ENCODE results near the gene RUSC2. TPM values are rescaled to one million over a fixed set of nuclear protein-coding genes. Genes with fewer than 3 reads are reported as not detected.

RUSC2 gene
- polyA plus RNA-seq, 1 donor from 2014 or later = 46.4 TPM

DNA sequence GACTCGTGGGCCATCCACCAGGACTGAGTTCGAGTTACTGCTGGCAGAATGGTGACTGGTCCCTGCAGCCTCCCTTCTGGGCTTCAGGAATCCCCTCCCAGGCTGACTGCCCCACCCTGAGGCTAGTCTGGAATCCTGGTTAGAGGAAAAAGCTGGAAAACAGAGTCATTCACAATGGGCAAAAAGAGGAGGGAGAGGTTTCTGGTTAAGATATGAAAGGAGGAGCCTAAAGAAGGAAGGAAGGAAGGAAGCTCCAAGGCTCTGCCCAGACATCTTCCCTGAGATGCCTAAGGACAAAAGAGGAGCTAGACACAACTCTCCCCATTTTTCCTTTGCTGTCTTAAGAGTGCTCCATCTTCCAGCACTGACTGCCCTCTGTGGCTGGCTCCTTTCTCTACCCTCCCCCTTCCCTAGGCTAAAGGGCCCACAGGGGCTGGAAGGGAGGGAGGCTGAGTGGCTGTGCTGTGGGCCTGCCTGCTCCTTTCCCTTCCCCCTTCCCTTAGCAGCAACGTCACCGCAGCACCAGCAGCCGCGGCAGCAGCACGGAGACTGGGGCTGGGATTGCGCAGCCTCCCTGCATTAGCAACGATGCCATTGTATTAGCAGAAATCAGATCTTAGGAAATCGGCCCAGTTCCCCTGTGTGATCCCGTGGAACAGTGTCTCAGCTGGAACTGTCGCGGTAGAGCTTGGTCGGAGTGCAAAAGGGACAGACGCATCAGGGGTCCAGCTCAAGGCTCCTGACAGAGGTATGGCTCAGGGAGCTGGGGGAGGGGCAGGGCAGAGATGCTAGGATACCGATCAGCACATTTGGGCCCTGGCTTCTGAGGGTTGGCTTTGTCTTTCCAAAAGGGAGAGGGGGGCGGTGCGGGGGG lies 48.7 kb downstream of the RUSC2 start:
- Histone ChIP-seq H2AFZ (ENCODE audit: low read depth, low read length) (peak overlapping the region; percentile 92), H3F3A (ENCODE audit: insufficient read depth, low read length, poor library complexity, severe bottlenecking) (no peaks in the 10 kb centered on the region), H3K36me3 (ENCODE audit: insufficient read depth, low read length) (no peaks in the 10 kb centered on the region), H3K4me3 (ENCODE audit: low read length) (peak overlapping the region; percentile 82), H3K9me3 (ENCODE audit: low read length) (no peaks in the 10 kb centered on the region), H3K9me2 (ENCODE audit: insufficient read depth, low read length) (no peaks in the 10 kb centered on the region), H3K9ac (ENCODE audit: low read length) (peak overlapping the region; percentile 98), H3K27ac (ENCODE audit: low read length) (peak overlapping the region; percentile 100), H4K20me1 (ENCODE audit: insufficient read depth) (no peaks in the 10 kb centered on the region), H3K27me3 (ENCODE audit: insufficient read depth, low read depth, low read length) (no peaks in the 10 kb centered on the region), H3K4me2 (ENCODE audit: low read length) (peak overlapping the region; percentile 99), H3K79me2 (replicated peaks; ENCODE audit: insufficient read depth, low read length) (peaks cover 38% of the 10 kb centered on the region)
- TF ChIP-seq, protein P1, sequence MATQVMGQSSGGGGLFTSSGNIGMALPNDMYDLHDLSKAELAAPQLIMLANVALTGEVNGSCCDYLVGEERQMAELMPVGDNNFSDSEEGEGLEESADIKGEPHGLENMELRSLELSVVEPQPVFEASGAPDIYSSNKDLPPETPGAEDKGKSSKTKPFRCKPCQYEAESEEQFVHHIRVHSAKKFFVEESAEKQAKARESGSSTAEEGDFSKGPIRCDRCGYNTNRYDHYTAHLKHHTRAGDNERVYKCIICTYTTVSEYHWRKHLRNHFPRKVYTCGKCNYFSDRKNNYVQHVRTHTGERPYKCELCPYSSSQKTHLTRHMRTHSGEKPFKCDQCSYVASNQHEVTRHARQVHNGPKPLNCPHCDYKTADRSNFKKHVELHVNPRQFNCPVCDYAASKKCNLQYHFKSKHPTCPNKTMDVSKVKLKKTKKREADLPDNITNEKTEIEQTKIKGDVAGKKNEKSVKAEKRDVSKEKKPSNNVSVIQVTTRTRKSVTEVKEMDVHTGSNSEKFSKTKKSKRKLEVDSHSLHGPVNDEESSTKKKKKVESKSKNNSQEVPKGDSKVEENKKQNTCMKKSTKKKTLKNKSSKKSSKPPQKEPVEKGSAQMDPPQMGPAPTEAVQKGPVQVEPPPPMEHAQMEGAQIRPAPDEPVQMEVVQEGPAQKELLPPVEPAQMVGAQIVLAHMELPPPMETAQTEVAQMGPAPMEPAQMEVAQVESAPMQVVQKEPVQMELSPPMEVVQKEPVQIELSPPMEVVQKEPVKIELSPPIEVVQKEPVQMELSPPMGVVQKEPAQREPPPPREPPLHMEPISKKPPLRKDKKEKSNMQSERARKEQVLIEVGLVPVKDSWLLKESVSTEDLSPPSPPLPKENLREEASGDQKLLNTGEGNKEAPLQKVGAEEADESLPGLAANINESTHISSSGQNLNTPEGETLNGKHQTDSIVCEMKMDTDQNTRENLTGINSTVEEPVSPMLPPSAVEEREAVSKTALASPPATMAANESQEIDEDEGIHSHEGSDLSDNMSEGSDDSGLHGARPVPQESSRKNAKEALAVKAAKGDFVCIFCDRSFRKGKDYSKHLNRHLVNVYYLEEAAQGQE (IDR thresholded peaks at IDR 0.05; ENCODE audit: borderline replicate concordance) = peak; percentile 92
- TF ChIP-seq EP300 (conservative IDR thresholded peaks at IDR 0.05; ENCODE audit: poor library complexity, severe bottlenecking) (peak; percentile 85), EZH2 (IDR thresholded peaks at IDR 0.05; ENCODE audit: borderline replicate concordance, insufficient read depth, low read length, poor library complexity, severe bottlenecking) (no peak), SMC3 (conservative IDR thresholded peaks at IDR 0.05; ENCODE audit: poor library complexity) (peak; percentile 59), TAF1 (IDR thresholded peaks at IDR 0.05; ENCODE audit: low read depth) (peak; percentile 94), CTCF (IDR thresholded peaks at IDR 0.05; ENCODE audit: poor library complexity, severe bottlenecking) (peak; percentile 20), RAD21 (conservative IDR thresholded peaks at IDR 0.05) (peak; percentile 61), MXI1 (conservative IDR thresholded peaks at IDR 0.05; ENCODE audit: poor library complexity, severe bottlenecking) (peak; percentile 68), POLR2AphosphoS5 (IDR thresholded peaks at IDR 0.05) (peak; percentile 96)

Other genes starting within 250 kb of the RUSC2 start
- gene TESK1, start 115.2 kb downstream of the RUSC2 start, polyA plus RNA-seq = 37.9 and 44.3 TPM in 2 replicates
- gene CD72, start 128.3 kb downstream of the RUSC2 start, polyA plus RNA-seq = not detected in 2 replicates
- not detected in 2 replicates for gene SIT1, start 160.8 kb downstream of the RUSC2 start, polyA plus RNA-seq
- 9,508 TPM in 1 of 2 replicates, not detected in the other for gene RMRP, start 167.9 kb downstream of the RUSC2 start, polyA plus RNA-seq
- 41.4 and 44.4 TPM in 2 replicates for gene CCDC107, start 168.2 kb downstream of the RUSC2 start, polyA plus RNA-seq
- gene ARHGEF39, start 175.1 kb downstream of the RUSC2 start, polyA plus RNA-seq = 0.51 TPM in 1 of 2 replicates, not detected in the other
- not detected in 2 replicates for gene CA9, start 183.8 kb downstream of the RUSC2 start, polyA plus RNA-seq
- gene TPM2, start 199.8 kb downstream of the RUSC2 start, polyA plus RNA-seq = not detected in 2 replicates
- 7.1 and 9.0 TPM in 2 replicates for gene TLN1, start 242.1 kb downstream of the RUSC2 start, polyA plus RNA-seq
- gene CREB3, start 242.6 kb downstream of the RUSC2 start, polyA plus RNA-seq = 88.4 and 92.9 TPM in 2 replicates

Data from neural cell (in vitro differentiated cells).